Endothelial cell of umbilical vein (primary cell): ENCODE data around the gene PTPN6. TPM values are rescaled to one million over a fixed set of nuclear protein-coding genes. Genes with fewer than 3 reads are reported as not detected.

ENCODE experiments used
- BruUV-seq: library from RNA; stranded (reverse); fragments of 400-500 nt; replicated peaks from 2 replicates; lab custom pipeline; 2021; lab: Mats Ljungman, UMichigan
- CTCF ChIA-PET: fragments of 300-600, 350-600 bp; sonication (Branson Sonifier 250); formaldehyde crosslinking; loops from one replicate; lab custom pipeline; 2021; ENCODE audit warnings: antibody characterized with exemption, inconsistent platforms; lab: Charles Lee
- POLR2A ChIA-PET: fragments of 300-600, 350-600 bp; sonication (Branson Sonifier 250); formaldehyde crosslinking; loops from one replicate; lab custom pipeline; 2021; ENCODE audit warnings: antibody characterized with exemption, inconsistent platforms; lab: Charles Lee
- DNase-seq: peaks from one replicate; pipeline ENCODE4 v3.0.0-alpha.2; 2011; ENCODE audit warnings: low read depth, low spot score
- FAIRE-seq: peaks from 2 replicates; lab custom pipeline; 2011; peaks lifted over from hg19 to GRCh38; lab: Jason Lieb, UNC
- H2AFZ ChIP-seq: 2 replicates; pipeline ENCODE4 v1.6.0; 2012; ENCODE audit warnings: low read depth, low read length, control low read depth, inconsistent platforms
- H3K27ac ChIP-seq: 2 replicates; pipeline ENCODE4 v1.5.1; 2011; ENCODE audit warnings: low read depth, mild to moderate bottlenecking, control low read depth, low read length, moderate library complexity; ENCODE audit not compliant: insufficient read depth
- H3K27me3 ChIP-seq, 2 experiments: 2 replicates each; pipeline versions ENCODE4 v1.6.0 to v1.6.1; 2011; ENCODE audit warnings: low read length in 2 of 2, mixed read lengths in 1 of 2; ENCODE audit not compliant: control insufficient read depth in 2 of 2, insufficient read depth in 2 of 2
- H3K36me3 ChIP-seq, 2 experiments: 2 replicates in 1 of 2; 3 replicates in 1 of 2; pipeline ENCODE4 v1.5.1; 2011; ENCODE audit warnings: low read length in 2 of 2, mild to moderate bottlenecking in 1 of 2, moderate library complexity in 1 of 2; ENCODE audit not compliant: control insufficient read depth in 2 of 2, insufficient read depth in 2 of 2; ENCODE audit errors: extremely low read depth in 1 of 2
- H3K4me1 ChIP-seq: 3 replicates; pipeline ENCODE4 v1.5.1; 2011; ENCODE audit warnings: mild to moderate bottlenecking, low read length; ENCODE audit not compliant: control insufficient read depth, insufficient read depth; ENCODE audit errors: extremely low read depth
- H3K4me2 ChIP-seq: 2 replicates; pipeline ENCODE4 v1.6.1; 2011; ENCODE audit warnings: low read length, control low read depth, mixed read lengths; ENCODE audit not compliant: insufficient read depth
- H3K4me3 ChIP-seq, 3 experiments: fragments of 200-600 bp in 1 of 3; sonication (generic), shearing (Covaris generic) in 1 of 3; replicated peaks in 1 of 3; 2 replicates each; pipeline ENCODE4 v1.5.1; 2011 to 2016; ENCODE audit warnings: control low read depth in 3 of 3, low read length in 3 of 3, mild to moderate bottlenecking in 2 of 3, inconsistent platforms in 1 of 3, low read depth in 1 of 3, moderate library complexity in 1 of 3; ENCODE audit not compliant: insufficient read depth in 1 of 3
- H3K79me2 ChIP-seq: 2 replicates; pipeline ENCODE4 v1.6.0; 2012; ENCODE audit warnings: low read length, inconsistent platforms; ENCODE audit not compliant: control insufficient read depth, insufficient read depth
- H3K9ac ChIP-seq: replicated peaks from 2 replicates; pipeline ENCODE3; 2011; ENCODE audit warnings: low read length, control low read depth; ENCODE audit not compliant: insufficient read depth; ENCODE audit errors: extremely low read depth
- H3K9me1 ChIP-seq: replicated peaks from 3 replicates; pipeline ENCODE4 v1.6.0; 2011; ENCODE audit warnings: mild to moderate bottlenecking, low read length; ENCODE audit not compliant: control insufficient read depth, insufficient read depth; ENCODE audit errors: extremely low read depth
- H3K9me3 ChIP-seq: replicated peaks from 2 replicates; pipeline ENCODE4 v1.5.1; 2012; ENCODE audit warnings: low read length, inconsistent platforms; ENCODE audit not compliant: control insufficient read depth, insufficient read depth
- H4K20me1 ChIP-seq: replicated peaks from 2 replicates; pipeline ENCODE3; 2011; ENCODE audit warnings: mild to moderate bottlenecking, low read length; ENCODE audit not compliant: control insufficient read depth, insufficient read depth; ENCODE audit errors: extremely low read depth
- EZH2 ChIP-seq: IDR thresholded peaks from 2 replicates; pipeline ENCODE4 v1.6.1; 2012; ENCODE audit warnings: borderline replicate concordance, low read depth, mild to moderate bottlenecking, moderate library complexity, low read length, inconsistent platforms; ENCODE audit not compliant: severe bottlenecking
- FOS ChIP-seq: IDR thresholded peaks from 2 replicates; pipeline ENCODE4 v1.6.1; 2011; ENCODE audit warnings: mild to moderate bottlenecking, low read length, moderate library complexity, borderline replicate concordance; ENCODE audit not compliant: insufficient read depth
- GATA2 ChIP-seq: IDR thresholded peaks from 2 replicates; pipeline ENCODE4 v1.7.0; 2011; ENCODE audit warnings: low read depth, mild to moderate bottlenecking, moderate library complexity, mixed read lengths, low read length; ENCODE audit not compliant: insufficient read length, insufficient read depth
- JUN ChIP-seq: IDR thresholded peaks from 2 replicates; pipeline ENCODE4 v1.6.1; 2011; ENCODE audit warnings: borderline replicate concordance, low read depth; ENCODE audit not compliant: insufficient read length, insufficient read depth
- MYC ChIP-seq: IDR thresholded peaks from one replicate; pipeline ENCODE4 v1.6.1; 2011; ENCODE audit warnings: mild to moderate bottlenecking, low read depth, low read length
- POLR2A ChIP-seq: IDR thresholded peaks from 2 replicates; pipeline ENCODE4 v1.6.1; 2012; ENCODE audit warnings: low read depth, mild to moderate bottlenecking, control low read depth, low read length
- POLR2AphosphoS5 ChIP-seq: IDR thresholded peaks from 2 replicates; pipeline ENCODE4 v1.6.1; 2012; ENCODE audit warnings: low read depth, mild to moderate bottlenecking, control low read depth, low read length, moderate library complexity; ENCODE audit not compliant: insufficient read depth
- dilution Hi-C: fragments of 300-500 bp; cut with MboI; formaldehyde crosslinking; loops from one replicate; pipeline ENCODE4 v1.15.0; 2019; ENCODE audit warnings: low sequenced_read_pairs; ENCODE audit not compliant: extremely low pct_ligation_motif_present
- intact Hi-C: fragments of 100-400 bp; cut with micrococcal nuclease; formaldehyde crosslinking; loops from one replicate; pipeline ENCODE4 v1.10.0; 2022
- polyA plus RNA-seq, 4 experiments: library from polyadenylated mRNA; depleted of rRNA in 3 of 4; stranded (reverse) in 3 of 4; unstranded in 1 of 4; fragments of >200 nt; gene quantifications; 2 replicates each; pipeline versions ENCODE4 v1.2.1 to v1.2.3, GENCODE V29; 2011 to 2012; ENCODE audit warnings: missing spikeins in 1 of 4
- total RNA-seq: library from RNA; stranded (reverse); gene quantifications from 2 replicates; pipeline ENCODE4 v1.2.3, GENCODE V29; 2021
- TF ChIP-seq, protein P1 (sequence below), 2 donors: IDR thresholded peaks; 1 replicate in 1 of 2; 2 replicates in 1 of 2; pipeline ENCODE4 v1.5.1; 2011; ENCODE audit warnings: low read length in 2 of 2, mild to moderate bottlenecking in 2 of 2, moderate library complexity in 2 of 2, control low read depth in 1 of 2, inconsistent platforms in 1 of 2, low read depth in 1 of 2; ENCODE audit not compliant: insufficient read depth in 1 of 2; ENCODE audit errors: extremely low read depth in 1 of 2
- TF ChIP-seq, protein P2 (sequence below): IDR thresholded peaks from 2 replicates; pipeline ENCODE4 v1.6.1; 2011; ENCODE audit not compliant: insufficient read depth, insufficient read length

The PTPN6 gene
- total and polyA plus RNA-seq, 2 donors (not counting 3 experiments of a cell fraction or from before 2014, with no cell fraction given), result 0.25 to 1.6 TPM

DNA sequence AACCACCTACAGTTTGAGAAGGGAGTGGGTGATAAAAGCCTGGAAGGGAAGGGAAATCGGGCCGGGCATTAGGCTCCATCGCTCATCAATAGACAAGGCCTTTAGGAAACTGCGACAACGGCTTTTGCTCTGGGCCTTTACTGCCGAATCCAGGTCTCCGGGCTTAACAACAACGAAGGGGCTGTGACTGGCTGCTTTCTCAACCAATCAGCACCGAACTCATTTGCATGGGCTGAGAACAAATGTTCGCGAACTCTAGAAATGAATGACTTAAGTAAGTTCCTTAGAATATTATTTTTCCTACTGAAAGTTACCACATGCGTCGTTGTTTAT lies 7.8 kb upstream of the PTPN6 start:
- Histone ChIP-seq H3K9me3 (no peaks in the 10 kb centered on the region), H3K79me2 (no peaks in the 10 kb centered on the region), H3K9me1 (no peaks in the 10 kb centered on the region), H3K9ac (peak overlapping the region; percentile 74), H3K27ac (peak overlapping the region; percentile 57), H3K4me2 (peak overlapping the region; percentile 73), H2AFZ (no peak overlapping the region), H3K4me3 (peak overlapping the region in 1 of 3 experiments; percentile 5), H3K4me1 (peaks cover 16% of the 10 kb centered on the region), H3K27me3 (no peaks in the 10 kb centered on the region), H4K20me1 (no peaks in the 10 kb centered on the region), H3K36me3 (peaks cover 0 to 16% of the 10 kb centered on the region in 2 experiments)
- BruUV-seq, result no TSS peak
- intact Hi-C loops (loop anchor here (1.0 kb wide), 1 partner anchor 74 kb away; no protein-coding TSS in a partner anchor), dilution Hi-C loops (no loop called here)
- no peak for DNase-seq
- no peak for TF ChIP-seq GATA2
- TF ChIP-seq, protein P1, sequence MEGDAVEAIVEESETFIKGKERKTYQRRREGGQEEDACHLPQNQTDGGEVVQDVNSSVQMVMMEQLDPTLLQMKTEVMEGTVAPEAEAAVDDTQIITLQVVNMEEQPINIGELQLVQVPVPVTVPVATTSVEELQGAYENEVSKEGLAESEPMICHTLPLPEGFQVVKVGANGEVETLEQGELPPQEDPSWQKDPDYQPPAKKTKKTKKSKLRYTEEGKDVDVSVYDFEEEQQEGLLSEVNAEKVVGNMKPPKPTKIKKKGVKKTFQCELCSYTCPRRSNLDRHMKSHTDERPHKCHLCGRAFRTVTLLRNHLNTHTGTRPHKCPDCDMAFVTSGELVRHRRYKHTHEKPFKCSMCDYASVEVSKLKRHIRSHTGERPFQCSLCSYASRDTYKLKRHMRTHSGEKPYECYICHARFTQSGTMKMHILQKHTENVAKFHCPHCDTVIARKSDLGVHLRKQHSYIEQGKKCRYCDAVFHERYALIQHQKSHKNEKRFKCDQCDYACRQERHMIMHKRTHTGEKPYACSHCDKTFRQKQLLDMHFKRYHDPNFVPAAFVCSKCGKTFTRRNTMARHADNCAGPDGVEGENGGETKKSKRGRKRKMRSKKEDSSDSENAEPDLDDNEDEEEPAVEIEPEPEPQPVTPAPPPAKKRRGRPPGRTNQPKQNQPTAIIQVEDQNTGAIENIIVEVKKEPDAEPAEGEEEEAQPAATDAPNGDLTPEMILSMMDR (IDR thresholded peaks at IDR 0.05; ENCODE audit: extremely low read depth in 1 of 2, insufficient read depth in 1 of 2, low read depth in 1 of 2, low read length in 2 of 2), result no peak
- no peak for TF ChIP-seq EZH2
- TF ChIP-seq JUN, result no peak
- no peak for TF ChIP-seq MYC
- TF ChIP-seq POLR2A, result no peak
- no peak for TF ChIP-seq FOS
- TF ChIP-seq, protein P2, sequence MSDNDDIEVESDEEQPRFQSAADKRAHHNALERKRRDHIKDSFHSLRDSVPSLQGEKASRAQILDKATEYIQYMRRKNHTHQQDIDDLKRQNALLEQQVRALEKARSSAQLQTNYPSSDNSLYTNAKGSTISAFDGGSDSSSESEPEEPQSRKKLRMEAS, result no peak
- TF ChIP-seq POLR2AphosphoS5, result no peak
- ChIA-PET CTCF (interaction anchor here (1.1 to 6.0 kb wide), 12 partner anchors 9 to 694 kb away, joined by 3 to 124 read pairs (median 18); partner anchors contain the start of genes ATN1, C1R, C1RL and SPSB2), POLR2A (interaction anchor here (0.6 to 2.5 kb wide), 17 partner anchors 9 to 994 kb away, joined by 3 to 24 read pairs (median 5); partner anchors contain the start of genes C1RL, LPCAT3, PTMS and SPSB2)
- peak; percentile 95 for FAIRE-seq
